NOMO-1 (cell line): ENCODE results near the gene OSBP2.

Experiments
- DNase-seq, 2 experiments: peaks; one replicate each; lab custom pipeline; 2025; ENCODE audit not compliant: unreplicated experiment in 2 of 2; lab: John Stamatoyannopoulos, UW

The OSBP2 gene, protein sequence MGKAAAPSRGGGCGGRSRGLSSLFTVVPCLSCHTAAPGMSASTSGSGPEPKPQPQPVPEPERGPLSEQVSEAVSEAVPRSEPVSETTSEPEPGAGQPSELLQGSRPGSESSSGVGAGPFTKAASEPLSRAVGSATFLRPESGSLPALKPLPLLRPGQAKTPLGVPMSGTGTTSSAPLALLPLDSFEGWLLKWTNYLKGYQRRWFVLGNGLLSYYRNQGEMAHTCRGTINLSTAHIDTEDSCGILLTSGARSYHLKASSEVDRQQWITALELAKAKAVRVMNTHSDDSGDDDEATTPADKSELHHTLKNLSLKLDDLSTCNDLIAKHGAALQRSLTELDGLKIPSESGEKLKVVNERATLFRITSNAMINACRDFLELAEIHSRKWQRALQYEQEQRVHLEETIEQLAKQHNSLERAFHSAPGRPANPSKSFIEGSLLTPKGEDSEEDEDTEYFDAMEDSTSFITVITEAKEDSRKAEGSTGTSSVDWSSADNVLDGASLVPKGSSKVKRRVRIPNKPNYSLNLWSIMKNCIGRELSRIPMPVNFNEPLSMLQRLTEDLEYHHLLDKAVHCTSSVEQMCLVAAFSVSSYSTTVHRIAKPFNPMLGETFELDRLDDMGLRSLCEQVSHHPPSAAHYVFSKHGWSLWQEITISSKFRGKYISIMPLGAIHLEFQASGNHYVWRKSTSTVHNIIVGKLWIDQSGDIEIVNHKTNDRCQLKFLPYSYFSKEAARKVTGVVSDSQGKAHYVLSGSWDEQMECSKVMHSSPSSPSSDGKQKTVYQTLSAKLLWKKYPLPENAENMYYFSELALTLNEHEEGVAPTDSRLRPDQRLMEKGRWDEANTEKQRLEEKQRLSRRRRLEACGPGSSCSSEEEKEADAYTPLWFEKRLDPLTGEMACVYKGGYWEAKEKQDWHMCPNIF

DNA sequence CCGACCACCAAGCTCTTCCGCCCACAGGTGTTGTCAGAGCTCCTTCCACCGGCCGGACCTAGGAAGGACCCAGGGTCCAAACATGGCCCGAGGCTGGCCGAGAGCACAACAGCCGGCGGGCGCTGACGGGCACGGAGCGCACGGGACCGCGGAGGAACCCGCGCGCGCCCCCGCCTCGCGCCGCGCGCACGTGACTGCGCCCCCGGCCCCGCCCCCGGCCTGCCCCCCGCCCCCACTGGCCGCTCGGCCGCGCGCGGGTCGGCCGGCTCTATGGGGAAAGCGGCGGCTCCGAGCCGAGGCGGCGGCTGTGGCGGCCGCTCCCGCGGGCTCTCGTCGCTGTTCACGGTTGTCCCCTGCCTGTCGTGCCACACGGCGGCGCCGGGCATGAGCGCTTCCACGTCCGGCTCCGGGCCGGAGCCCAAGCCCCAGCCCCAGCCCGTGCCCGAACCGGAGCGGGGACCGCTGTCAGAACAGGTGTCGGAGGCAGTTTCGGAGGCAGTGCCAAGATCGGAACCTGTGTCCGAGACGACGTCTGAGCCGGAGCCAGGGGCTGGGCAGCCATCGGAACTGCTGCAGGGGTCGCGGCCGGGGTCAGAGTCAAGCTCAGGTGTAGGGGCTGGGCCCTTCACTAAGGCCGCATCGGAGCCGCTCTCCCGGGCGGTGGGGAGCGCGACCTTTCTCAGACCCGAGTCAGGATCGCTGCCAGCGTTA lies at the start of gene OSBP2:
Gene OSBP2, plus strand, starts transcription at position 235 of the 711 bp plus-strand sequence. Its CDS starts 36 bp downstream, at position 271.
- peak; percentile 15 to 24 for DNase-seq

DNA sequence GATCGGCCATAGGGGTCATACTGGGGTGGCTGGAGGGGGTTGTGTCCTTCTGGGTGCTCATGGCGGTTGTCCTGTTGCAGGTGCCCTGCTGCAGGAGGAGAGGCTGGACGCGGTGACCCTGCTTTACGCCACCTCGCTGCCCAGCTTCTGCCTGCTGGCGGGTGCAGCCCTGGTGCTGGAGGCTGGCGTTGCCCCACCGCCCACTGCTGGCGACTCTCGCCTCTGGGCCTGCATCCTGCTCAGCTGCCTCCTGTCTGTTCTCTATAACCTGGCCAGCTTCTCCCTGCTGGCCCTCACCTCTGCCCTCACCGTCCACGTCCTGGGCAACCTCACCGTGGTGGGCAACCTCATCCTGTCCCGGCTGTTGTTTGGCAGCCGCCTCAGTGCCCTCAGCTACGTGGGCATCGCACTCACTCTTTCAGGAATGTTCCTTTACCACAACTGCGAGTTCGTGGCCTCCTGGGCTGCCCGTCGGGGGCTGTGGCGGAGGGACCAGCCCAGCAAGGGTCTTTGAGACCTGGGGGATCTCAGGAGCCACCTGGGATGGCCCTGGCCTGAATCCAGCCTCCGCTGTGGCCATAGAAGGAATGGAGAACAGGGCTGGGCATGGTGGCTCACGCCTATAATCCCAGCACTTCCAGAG lies 48.0 kb upstream of the OSBP2 start:
- no peak for DNase-seq

DNA sequence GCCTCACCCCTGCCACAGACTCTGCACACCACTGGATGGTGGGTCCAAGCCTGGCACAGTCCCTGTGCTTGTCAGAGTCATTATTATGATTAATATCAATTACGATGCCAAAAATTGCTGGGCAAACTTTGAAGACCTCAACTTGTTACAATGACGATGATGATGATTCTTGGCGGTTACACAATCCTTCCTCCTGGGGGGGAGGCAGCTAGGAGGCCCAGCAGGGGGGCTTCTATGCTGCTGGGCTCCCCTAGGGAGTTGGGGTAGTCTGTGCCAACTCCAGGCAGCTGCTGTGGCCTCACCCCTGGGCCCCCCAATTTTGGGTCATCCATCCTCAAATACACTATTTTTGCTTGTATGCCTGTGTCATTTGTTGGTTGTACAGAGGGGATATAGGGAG lies 47.1 kb upstream of the OSBP2 start:
- DNase-seq = no peak

DNA sequence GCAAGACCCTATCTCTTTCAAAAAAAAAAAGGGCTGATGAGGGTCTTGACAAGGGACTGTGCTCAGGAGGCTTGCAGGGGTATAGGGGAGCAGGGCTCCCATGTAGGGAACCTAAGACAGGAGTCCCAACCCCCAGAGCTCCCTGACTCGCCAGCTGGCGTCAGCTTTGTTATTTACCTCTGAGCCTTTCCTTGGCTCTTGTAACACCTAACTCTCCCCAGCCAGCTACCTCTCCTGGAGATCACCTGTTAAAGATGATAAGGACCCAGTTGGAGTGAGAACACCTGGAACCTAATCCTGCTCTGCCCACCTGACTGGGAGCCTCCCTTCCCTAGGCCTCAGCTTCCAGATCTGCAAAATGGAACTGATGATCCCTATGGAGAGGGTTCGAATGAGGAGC lies 45.8 kb upstream of the OSBP2 start:
- no peak for DNase-seq

DNA sequence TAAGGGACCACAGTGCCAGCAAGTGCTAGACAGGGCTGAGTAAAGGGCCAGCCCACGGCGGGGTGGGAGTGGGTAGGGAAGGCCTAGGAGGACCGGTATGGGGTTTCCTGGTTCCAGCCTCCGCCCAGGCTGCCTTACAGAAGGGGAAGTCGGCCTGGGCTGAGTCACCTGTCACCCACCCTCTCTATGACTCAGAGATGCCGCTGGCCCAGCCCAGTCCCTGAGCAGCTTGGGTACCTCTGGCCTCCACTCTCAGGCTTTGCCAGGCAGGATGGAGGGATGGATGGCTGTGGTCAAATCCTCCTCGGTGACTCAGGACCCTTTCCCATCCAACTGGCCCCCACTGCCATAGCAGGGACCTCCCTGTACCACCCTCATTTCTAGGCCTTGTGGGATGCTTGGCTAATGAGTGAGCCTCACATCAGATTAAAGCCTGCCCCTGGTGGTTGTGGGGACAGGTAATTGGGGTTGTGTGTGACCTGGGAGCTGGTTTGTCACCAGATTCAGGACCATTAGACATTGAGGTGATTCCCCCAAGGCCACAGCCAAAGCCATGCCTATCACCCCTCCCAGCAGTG lies 45.2 kb upstream of the OSBP2 start:
- peak; percentile 89 to 90 for DNase-seq

DNA sequence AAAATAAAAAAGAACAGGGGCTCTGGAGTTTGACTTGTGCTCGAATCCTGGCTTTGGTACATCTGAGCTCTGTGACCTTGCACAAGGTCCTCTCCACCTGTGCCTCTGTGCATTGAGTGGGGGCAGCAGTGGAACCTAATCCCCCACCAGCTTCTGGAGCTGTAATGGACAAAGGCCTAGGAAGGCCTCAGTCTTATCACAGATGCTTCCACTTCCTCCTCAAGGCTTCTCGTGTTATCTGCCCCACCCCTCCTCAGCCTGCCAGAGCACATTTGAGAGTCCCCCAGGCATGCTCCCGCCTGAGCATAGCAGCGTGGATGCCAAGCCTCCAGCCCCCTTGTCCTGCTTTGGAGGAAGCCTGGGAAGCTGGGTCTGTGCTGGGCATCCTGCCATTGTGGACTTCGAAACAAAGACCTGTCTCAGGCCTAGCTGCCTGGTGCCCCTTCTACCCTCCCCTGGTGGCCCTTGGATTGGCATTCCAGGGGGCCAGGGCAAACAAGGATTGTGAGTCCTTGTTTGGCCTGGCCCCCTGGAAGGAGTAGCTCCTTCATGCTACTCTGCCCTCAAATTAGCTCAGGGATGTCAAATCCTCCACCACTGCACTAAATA lies 44.1 kb upstream of the OSBP2 start:
- DNase-seq = no peak

DNA sequence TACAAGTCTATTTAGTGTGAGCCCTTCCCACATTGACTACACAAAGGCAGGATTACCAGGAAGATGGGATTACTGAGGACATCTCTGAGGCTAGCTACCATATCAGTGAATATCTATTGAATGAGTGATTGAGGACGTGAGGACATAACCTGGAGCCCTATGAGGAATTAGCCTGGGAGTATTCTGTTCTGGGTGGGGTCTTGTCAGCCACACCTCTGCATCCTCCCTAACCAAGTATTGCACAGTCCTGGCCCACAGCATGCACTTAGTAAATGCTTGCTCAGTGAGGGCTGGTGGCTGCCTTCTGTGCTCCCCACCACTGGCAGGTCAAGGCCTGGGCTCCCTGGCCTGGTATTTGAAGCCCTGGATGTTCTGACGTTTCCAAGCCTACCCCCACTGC lies 41.8 kb upstream of the OSBP2 start:
- no peak for DNase-seq

DNA sequence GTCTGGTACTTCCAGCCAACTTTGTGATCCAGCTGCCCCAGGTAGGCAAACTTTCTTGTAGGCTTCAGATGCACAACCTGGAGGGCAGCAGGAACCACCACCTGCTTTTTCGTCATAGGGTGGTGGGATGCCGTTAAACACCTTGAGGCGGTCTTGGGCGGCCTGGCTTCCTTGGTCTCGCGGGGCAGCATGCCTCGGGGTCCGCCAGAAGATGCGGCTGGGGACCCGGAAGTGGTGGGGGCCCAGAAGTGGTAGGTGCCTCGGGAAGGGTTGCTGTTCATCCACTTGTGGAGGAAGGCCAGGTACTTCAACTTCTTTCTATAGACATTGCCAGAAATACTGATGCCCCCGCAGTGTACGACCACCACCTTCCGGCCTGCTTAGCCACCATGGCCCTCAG lies 40.3 kb upstream of the OSBP2 start:
- DNase-seq = no peak

DNA sequence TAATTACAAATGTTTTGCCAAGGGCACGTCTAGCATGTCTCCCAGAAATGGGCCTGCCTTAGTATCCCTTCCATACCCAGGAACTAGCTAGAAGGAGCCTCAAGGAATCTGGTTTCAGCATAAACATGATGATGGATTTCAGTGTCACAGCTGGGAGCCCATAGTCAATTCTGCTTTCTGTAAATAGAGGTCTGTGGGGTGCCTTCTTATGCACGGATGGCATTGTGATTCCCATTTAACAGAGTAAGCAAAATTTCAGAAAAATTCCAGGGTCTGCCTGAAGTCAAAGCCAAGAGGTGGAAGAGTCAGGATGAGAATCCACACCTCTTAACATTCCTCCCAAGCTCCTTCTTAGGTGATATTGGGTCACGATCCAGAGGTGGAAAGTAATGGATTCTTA lies 39.1 kb upstream of the OSBP2 start:
- no peak for DNase-seq

DNA sequence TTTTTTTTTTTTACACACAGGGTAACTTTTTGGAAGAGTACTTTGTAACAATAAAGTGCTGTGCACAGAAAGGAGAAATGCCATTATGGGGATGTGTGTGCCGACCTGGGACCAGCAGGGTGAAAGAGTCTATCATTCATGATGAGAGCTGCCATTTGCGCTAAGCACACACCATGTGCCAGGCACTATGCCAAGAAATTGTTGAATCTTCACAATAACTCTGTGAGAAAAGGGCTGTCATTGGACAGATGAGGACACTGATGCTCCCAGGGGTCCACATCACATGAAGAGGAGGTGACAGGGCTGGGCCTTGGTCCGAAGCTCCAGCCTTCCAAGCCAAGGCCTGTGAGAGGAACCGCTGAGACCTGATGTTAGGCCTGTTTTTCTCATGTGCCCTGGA lies 32.6 kb upstream of the OSBP2 start:
- no peak for DNase-seq

DNA sequence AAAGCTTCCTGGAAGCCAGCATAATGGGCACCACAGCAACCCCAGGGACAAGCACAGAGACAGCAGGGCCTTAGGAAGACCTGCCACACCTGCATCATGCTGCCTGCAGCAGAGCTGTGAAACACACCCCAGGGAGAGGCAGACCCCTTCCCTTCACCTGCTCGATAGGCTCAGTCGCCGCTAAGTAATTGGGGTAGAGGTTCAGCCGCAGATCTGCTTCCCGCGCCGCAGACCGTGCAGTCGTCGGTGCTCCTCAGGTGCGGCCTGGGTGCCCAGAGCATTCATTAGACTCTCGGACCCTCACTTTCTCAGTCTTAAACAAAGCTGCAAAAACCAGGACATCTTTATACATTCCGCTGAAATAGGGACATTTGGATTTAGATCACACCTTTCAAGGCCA lies 29.9 kb upstream of the OSBP2 start:
- DNase-seq = no peak

DNA sequence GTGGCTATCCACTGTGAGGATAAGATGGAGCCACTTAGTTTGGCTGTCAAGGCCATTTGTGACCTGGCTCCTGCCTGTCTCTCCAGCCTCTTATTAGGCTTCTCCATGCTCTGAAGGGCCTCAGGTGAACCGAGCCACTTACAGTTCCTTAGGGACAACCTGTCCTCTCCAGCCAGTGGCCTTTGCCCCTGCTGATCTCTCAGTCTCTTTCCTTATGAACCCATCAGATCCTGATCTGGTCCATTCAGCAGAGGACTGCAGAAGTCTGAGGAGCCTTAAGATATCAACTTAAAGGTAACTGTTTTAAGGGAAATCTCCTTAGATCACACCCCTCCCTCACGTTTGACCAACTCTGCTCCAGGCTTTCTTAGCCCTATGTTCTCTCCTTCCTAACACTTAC lies 29.4 kb upstream of the OSBP2 start:
- DNase-seq = no peak

DNA sequence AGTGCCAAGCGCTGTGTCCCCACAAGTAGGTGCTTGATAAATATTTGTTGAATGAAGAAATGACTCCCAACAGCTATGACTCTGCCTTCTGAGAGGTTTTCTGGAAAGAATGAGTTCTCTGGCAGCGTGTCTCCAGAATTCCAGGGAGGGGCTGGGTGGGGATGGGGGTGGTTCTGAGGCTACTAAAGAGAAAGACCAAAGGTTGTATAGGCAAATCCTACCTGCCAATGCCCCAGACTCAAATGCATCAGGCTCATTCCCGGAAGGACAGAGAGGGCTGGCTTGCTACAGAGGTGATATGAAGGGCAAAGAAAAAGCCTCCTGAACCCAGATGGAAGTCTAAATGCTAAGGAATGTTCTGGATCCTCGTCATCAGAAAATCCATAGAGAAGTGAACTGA lies 28.9 kb upstream of the OSBP2 start:
- no peak for DNase-seq

DNA sequence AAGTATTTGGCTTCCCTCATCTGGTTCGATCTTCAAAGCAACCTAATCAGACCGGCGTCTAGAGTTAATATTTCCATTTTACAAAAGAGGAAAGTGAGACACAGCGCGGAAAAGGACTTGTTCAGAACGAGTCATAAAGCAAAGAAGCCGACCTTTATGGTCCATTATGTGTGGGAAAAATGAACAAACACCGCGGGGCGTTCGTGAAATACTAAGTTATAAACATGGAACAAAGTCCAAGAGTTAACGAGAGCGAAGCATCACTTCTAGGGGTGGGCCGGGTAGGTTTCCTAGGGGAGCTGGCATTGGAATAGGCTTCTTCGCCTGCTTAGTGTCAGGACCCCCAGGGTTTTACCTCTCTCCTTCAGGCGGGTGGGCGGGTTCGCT lies 27.6 kb upstream of the OSBP2 start:
- peak in 1 of 2 experiments; percentile 36 for DNase-seq

DNA sequence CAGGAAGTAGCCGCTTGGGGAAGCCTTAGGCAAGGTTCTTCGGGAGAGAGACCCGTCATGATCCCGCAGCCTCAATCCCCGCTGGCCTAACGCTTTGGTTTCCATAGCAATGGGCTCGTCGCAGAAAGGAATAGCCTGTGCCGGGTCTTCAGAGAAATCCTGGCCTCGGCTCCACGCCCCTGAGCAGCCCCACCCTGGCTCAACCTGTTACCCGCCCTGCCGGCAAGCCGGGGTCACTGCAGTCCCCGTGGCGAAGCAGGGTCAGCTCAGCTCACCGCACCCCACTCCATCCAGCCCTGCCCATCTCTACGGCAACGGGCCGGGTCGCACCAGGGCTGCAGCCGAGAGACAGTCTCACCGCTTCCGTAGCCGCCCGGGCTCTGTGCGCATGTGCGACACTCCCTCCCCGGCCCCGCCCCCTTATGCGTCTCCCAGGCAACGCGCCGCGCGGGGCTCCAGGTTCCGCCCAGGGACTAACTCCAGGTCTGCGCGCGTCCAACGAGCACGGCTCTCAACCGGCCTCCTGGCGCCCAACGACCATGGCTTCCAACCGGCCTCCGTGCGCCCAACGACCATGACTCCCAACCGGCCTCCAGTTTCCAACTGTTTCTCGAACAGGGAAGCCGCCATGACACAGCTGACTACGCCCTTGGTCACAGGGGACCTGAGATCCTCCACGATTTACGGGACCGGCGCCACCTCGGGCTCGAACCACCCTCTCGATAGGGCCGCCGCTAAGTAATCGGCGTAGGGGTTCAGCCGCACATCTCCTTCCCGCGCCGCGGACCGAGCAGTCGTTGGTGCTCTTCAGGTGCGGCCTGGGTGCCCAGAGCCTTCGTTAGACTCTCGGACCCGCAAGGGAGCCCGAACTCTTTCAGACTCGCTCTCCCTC lies 26.9 kb upstream of the OSBP2 start, which contains the start of gene DUSP18:
Gene DUSP18, minus strand, starts transcription at position 382 of the 892 bp plus-strand sequence. CDS start 3,872 bp downstream, outside the sequence.
- peak; percentile 80 to 81 for DNase-seq

DNA sequence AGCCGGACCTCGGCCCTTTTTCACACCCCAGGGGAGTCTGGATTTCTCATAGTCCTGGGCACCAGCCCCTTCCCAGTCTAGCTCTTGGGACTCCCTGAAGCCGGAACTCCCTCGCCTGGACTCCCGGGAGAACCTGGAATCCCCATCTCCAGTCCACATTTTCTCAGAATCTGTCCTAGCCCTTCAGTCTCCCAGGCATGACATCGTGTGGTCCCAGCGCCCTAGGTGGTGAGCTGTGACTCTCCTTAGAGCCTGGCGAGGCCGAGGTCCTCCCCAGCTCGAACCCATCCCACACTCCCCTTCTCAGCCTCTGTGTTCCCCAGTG lies 26.3 kb upstream of the OSBP2 start:
- DNase-seq = no peak

DNA sequence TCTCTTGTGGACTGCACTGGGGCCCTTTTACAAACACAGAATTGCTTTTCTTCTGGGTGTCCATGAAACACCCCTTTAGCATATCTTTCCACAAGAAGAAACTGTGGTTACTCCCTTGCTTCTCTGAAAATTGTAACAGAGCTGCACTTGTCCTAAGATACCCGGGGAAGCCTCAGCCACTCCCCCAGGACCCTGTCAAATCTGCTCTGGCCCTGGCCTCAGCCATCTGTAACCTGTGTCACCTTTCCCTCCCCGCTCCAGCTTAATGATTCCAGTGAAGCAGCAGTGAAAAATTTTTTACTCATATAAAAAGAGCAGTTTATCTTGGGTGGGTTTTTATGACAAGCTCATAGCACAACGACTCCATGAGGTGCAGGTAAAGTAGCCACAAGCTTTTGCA lies 23.6 kb upstream of the OSBP2 start:
- DNase-seq = no peak

DNA sequence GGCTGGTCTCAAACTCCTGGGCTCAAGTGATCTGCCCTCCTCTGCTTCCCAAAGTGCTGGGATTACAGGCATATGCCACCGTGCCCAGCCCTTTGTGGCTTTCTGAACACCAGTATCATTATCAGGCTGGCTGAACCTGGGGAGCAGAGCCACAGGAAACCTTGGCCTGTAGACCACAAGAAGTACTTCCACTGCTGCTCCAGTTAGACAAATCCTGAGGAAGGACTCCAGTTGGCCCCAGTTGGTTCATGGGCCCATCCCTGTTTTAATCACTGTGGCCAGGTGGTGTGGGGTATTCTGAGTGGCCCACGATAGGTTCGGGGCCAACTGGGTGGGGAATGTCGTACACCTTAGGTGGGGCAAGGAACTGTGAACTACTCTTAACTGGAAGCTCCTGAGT lies 21.5 kb upstream of the OSBP2 start:
- DNase-seq = no peak

DNA sequence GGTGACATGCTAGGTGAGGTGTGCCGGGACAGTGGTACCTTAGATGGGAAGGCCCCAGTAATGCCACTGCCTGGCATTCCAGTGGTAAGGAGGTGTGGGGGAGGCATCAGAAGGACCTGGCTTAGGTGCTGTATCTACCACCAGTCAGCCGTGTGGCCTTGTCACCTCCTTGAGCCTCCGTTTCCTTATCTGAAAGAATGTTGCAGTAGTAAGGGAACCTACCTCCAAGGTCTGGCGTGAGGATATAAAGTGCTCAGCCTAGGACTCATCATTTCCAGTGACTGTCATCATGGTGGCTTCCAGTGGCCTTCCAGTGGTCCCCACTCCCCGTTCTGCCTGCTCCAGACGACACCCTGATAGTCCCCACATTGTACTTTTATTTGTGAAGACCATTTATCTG lies 20.2 kb upstream of the OSBP2 start:
- no peak for DNase-seq
